Endothelial cell (in vitro differentiated cells): Measurements from ENCODE around the gene UBL3. TPM values are rescaled to one million over a fixed set of nuclear protein-coding genes. Genes with fewer than 3 reads are reported as not detected.

Experiments used
- DNase-seq: peaks from one replicate; pipeline ENCODE4 v3.0.0; 2021; ENCODE audit warnings: low spot score
- H3K27ac Mint-ChIP-seq: one replicate; pipeline ENCODE4 v1.8.0; 2021; ENCODE audit warnings: mixed read lengths, inconsistent platforms; ENCODE audit not compliant: unreplicated experiment
- H3K27me3 Mint-ChIP-seq: one replicate; pipeline ENCODE4 v1.8.0; 2021; ENCODE audit warnings: mild to moderate bottlenecking, moderate library complexity, mixed read lengths, inconsistent platforms; ENCODE audit not compliant: unreplicated experiment
- H3K36me3 Mint-ChIP-seq: one replicate; pipeline ENCODE4 v1.8.0; 2021; ENCODE audit warnings: mild to moderate bottlenecking, low read depth, mixed read lengths, inconsistent platforms; ENCODE audit not compliant: unreplicated experiment
- H3K4me1 Mint-ChIP-seq: one replicate; pipeline ENCODE4 v1.8.0; 2021; ENCODE audit warnings: mild to moderate bottlenecking, mixed read lengths, inconsistent platforms; ENCODE audit not compliant: unreplicated experiment
- H3K4me3 Mint-ChIP-seq: one replicate; pipeline ENCODE4 v1.8.0; 2021; ENCODE audit warnings: mild to moderate bottlenecking, mixed read lengths, inconsistent platforms; ENCODE audit not compliant: unreplicated experiment
- H3K9me3 Mint-ChIP-seq: one replicate; pipeline ENCODE4 v1.8.0; 2021; ENCODE audit warnings: mixed read lengths, inconsistent platforms; ENCODE audit not compliant: unreplicated experiment
- CTCF ChIP-seq: fragments of 200-600 bp; sonication (generic); IDR thresholded peaks from one replicate; pipeline ENCODE4 v1.5.0; 2021; ENCODE audit warnings: antibody characterized with exemption; ENCODE audit not compliant: unreplicated experiment
- total RNA-seq: library from RNA; stranded (reverse); fragmentation: NEBNext Ultra II Directional; extraction: Animal tissue kit (Norgen Biotek cat#: 25700); gene quantifications from one replicate; pipeline ENCODE4 v1.2.1, GENCODE V29; 2021; ENCODE audit not compliant: unreplicated experiment

UBL3 gene
- total RNA-seq, 1 donor from 2014 or later: 17.1 TPM

GRCh38 chr13:29884671-29885430, 34.4 kb upstream of the UBL3 start:
- Mint-ChIP-seq H3K27me3 (peaks cover 3% of the 10 kb centered on the region), H3K4me1 (peaks cover 38% of the 10 kb centered on the region), H3K36me3 (no peaks in the 10 kb centered on the region), H3K27ac (peak overlapping the region; percentile 99), H3K9me3 (no peaks in the 10 kb centered on the region), H3K4me3 (no peak overlapping the region)
- no peak for TF ChIP-seq CTCF
- DNase-seq: peak; percentile 15

- DNase-seq: no peak
- Mint-ChIP-seq H3K36me3 (no peaks in the 10 kb centered on the region), H3K27me3 (peaks cover 3% of the 10 kb centered on the region), H3K4me3 (no peak overlapping the region), H3K9me3 (no peaks in the 10 kb centered on the region), H3K4me1 (peaks cover 38% of the 10 kb centered on the region), H3K27ac (peak overlapping the region; percentile 89)
- TF ChIP-seq CTCF: no peak
Observed at GRCh38 chr13:29883941-29884518, 33.6 kb upstream of the UBL3 start.

GRCh38 chr13:29882076-29882475, 31.7 kb upstream of the UBL3 start:
- Mint-ChIP-seq H3K27ac (peak overlapping the region; percentile 73), H3K36me3 (no peaks in the 10 kb centered on the region), H3K9me3 (no peaks in the 10 kb centered on the region), H3K4me3 (no peak overlapping the region), H3K27me3 (no peaks in the 10 kb centered on the region), H3K4me1 (peaks cover 37% of the 10 kb centered on the region)
- TF ChIP-seq CTCF: no peak
- DNase-seq: no peak

- H3K36me3 Mint-ChIP-seq: no peaks in the 10 kb centered on the region
- no peak for TF ChIP-seq CTCF
- peaks cover 39% of the 10 kb centered on the region for H3K4me1 Mint-ChIP-seq
- DNase-seq: no peak
- peak overlapping the region; percentile 3 for H3K27ac Mint-ChIP-seq
- no peak overlapping the region for H3K4me3 Mint-ChIP-seq
- peaks cover 2% of the 10 kb centered on the region for H3K27me3 Mint-ChIP-seq
- no peaks in the 10 kb centered on the region for H3K9me3 Mint-ChIP-seq
Observed at GRCh38 chr13:29878101-29878500, 27.7 kb upstream of the UBL3 start.

- H3K4me1 Mint-ChIP-seq: peaks cover 39% of the 10 kb centered on the region
- H3K4me3 Mint-ChIP-seq: no peak overlapping the region
- no peaks in the 10 kb centered on the region for H3K36me3 Mint-ChIP-seq
- DNase-seq: no peak
- H3K27ac Mint-ChIP-seq: peak overlapping the region; percentile 68
- no peak for TF ChIP-seq CTCF
- no peaks in the 10 kb centered on the region for H3K9me3 Mint-ChIP-seq
- H3K27me3 Mint-ChIP-seq: peaks cover 2% of the 10 kb centered on the region
Observed at GRCh38 chr13:29877456-29878078, 27.1 kb upstream of the UBL3 start.
